HEK293 (cell line): ENCODE measurements around the gene ILDR1.

ENCODE experiments used
- CTCF ChIA-PET: fragments of 350-600 bp; formaldehyde crosslinking; extraction: SDS; loops from one replicate; lab custom pipeline; 2021; ENCODE audit warnings: antibody characterized with exemption; lab: Yijun Ruan, JAX
- POLR2A ChIA-PET: fragments of 300-600 bp; formaldehyde crosslinking; extraction: SDS; loops from one replicate; lab custom pipeline; 2020; ENCODE audit warnings: antibody characterized with exemption, inconsistent platforms; lab: Yijun Ruan, JAX
- H3K27ac ChIP-seq: fragments of 200-500 bp; sonication (Bioruptor generic); 2 replicates; pipeline ENCODE4 v1.5.1; 2014; ENCODE audit warnings: low read depth, low read length, control low read depth, inconsistent platforms; ENCODE audit errors: extremely low read depth
- H3K36me3 ChIP-seq, 2 experiments: fragments of 200-500 bp in 1 of 2; sonication (Bioruptor generic) in 1 of 2; 1 replicate in 1 of 2; 2 replicates in 1 of 2; pipeline ENCODE4 v1.5.1; 2014 to 2017; ENCODE audit warnings: inconsistent platforms in 2 of 2, low read length in 2 of 2; ENCODE audit not compliant: control insufficient read depth in 2 of 2, insufficient read depth in 1 of 2
- H3K4me1 ChIP-seq: fragments of 200-500 bp; sonication (Bioruptor generic); 2 replicates; pipeline ENCODE4 v1.5.1; 2014; ENCODE audit warnings: mild to moderate bottlenecking, low read length, inconsistent platforms; ENCODE audit not compliant: control insufficient read depth, insufficient read depth
- H3K4me3 ChIP-seq: 2 replicates; pipeline ENCODE4 v1.5.1; 2011; ENCODE audit warnings: low read depth, mild to moderate bottlenecking, control low read depth, low read length, moderate library complexity
- H3K9me3 ChIP-seq: fragments of 200-500 bp; sonication (Bioruptor generic); 2 replicates; pipeline ENCODE4 v1.5.1; 2014; ENCODE audit warnings: low read depth, low read length, inconsistent platforms; ENCODE audit not compliant: control insufficient read depth, insufficient read depth
- HOXC10 ChIP-seq: sonication (generic); formaldehyde crosslinking; IDR thresholded peaks from 2 replicates; pipeline ENCODE4 v1.8.1; 2023; ENCODE audit warnings: mild to moderate bottlenecking, missing genetic modification reagents
- KLF7 ChIP-seq: fragments of 450-650 bp; formaldehyde crosslinking; IDR thresholded peaks from 2 replicates; pipeline ENCODE4 v1.5.1; 2016; ENCODE audit warnings: missing biosample characterization, missing genetic modification characterization, borderline replicate concordance
- OVOL3 ChIP-seq: fragments of 450-650 bp; formaldehyde crosslinking; IDR thresholded peaks from 2 replicates; pipeline ENCODE4 v1.5.1; 2016; ENCODE audit warnings: missing biosample characterization, missing genetic modification characterization
- SALL2 ChIP-seq: fragments of 450-650 bp; formaldehyde crosslinking; IDR thresholded peaks from 2 replicates; pipeline ENCODE4 v1.5.0; 2017; ENCODE audit warnings: missing biosample characterization, mild to moderate bottlenecking, missing genetic modification characterization, borderline replicate concordance
- SETDB1 ChIP-seq: IDR thresholded peaks from one replicate; pipeline ENCODE4 v1.6.1; 2017; ENCODE audit warnings: mild to moderate bottlenecking, low read length, moderate library complexity, mixed read lengths; ENCODE audit not compliant: insufficient read length
- TSHZ1 ChIP-seq: fragments of 450-650 bp; formaldehyde crosslinking; IDR thresholded peaks from 2 replicates; pipeline ENCODE4 v1.5.1; 2016; ENCODE audit warnings: missing biosample characterization, missing genetic modification characterization, borderline replicate concordance
- ZBTB10 ChIP-seq: fragments of 450-650 bp; formaldehyde crosslinking; IDR thresholded peaks from 2 replicates; pipeline ENCODE4 v1.5.1; 2016; ENCODE audit warnings: missing biosample characterization, missing genetic modification characterization
- ZBTB11 ChIP-seq: fragments of 450-650 bp; formaldehyde crosslinking; conservative IDR thresholded peaks from 2 replicates; pipeline ENCODE4 v1.5.1; 2016; ENCODE audit warnings: low read depth, missing biosample characterization, missing genetic modification characterization
- ZBTB7A ChIP-seq: fragments of 450-650 bp; formaldehyde crosslinking; IDR thresholded peaks from 2 replicates; pipeline ENCODE4 v1.5.1; 2016; ENCODE audit warnings: low read depth, missing biosample characterization, missing genetic modification characterization
- ZBTB8A ChIP-seq: fragments of 450-650 bp; formaldehyde crosslinking; IDR thresholded peaks from 2 replicates; pipeline ENCODE4 v1.5.1; 2016; ENCODE audit warnings: missing biosample characterization, missing genetic modification characterization
- ZNF114 ChIP-seq: fragments of 450-650 bp; formaldehyde crosslinking; IDR thresholded peaks from 2 replicates; pipeline ENCODE4 v1.5.0; 2017; ENCODE audit warnings: missing biosample characterization, missing genetic modification characterization
- ZNF211 ChIP-seq: fragments of 450-650 bp; formaldehyde crosslinking; IDR thresholded peaks from 2 replicates; pipeline ENCODE4 v1.5.1; 2016; ENCODE audit warnings: low read depth, missing biosample characterization, missing genetic modification characterization
- ZNF274 ChIP-seq, 2 experiments: fragments of 200-500 bp in 1 of 2; fragments of 450-650 bp in 1 of 2; sonication (Bioruptor generic) in 1 of 2; formaldehyde crosslinking in 1 of 2; IDR thresholded peaks; 2 replicates each; pipeline versions ENCODE4 v1.5.1 to v1.6.1; 2014 to 2016; ENCODE audit warnings: borderline replicate concordance in 1 of 2, inconsistent platforms in 1 of 2, low read length in 1 of 2, missing biosample characterization in 1 of 2, missing genetic modification characterization in 1 of 2
- ZNF280D ChIP-seq: fragments of 450-650 bp; formaldehyde crosslinking; IDR thresholded peaks from 2 replicates; pipeline ENCODE4 v1.5.1; 2016; ENCODE audit warnings: missing biosample characterization, missing genetic modification characterization
- ZNF292 ChIP-seq: fragments of 450-650 bp; formaldehyde crosslinking; IDR thresholded peaks from 2 replicates; pipeline ENCODE4 v1.5.1; 2016; ENCODE audit warnings: low read depth, missing biosample characterization, missing genetic modification characterization, borderline replicate concordance
- ZNF354C ChIP-seq: fragments of 450-650 bp; formaldehyde crosslinking; IDR thresholded peaks from 2 replicates; pipeline ENCODE4 v1.5.1; 2016; ENCODE audit warnings: missing biosample characterization, missing genetic modification characterization, low read depth, borderline replicate concordance
- ZNF416 ChIP-seq: fragments of 450-650 bp; formaldehyde crosslinking; IDR thresholded peaks from 2 replicates; pipeline ENCODE4 v1.5.1; 2016; ENCODE audit warnings: missing biosample characterization, missing genetic modification characterization
- ZNF548 ChIP-seq: fragments of 450-650 bp; formaldehyde crosslinking; IDR thresholded peaks from 2 replicates; pipeline ENCODE4 v1.5.1; 2016; ENCODE audit warnings: missing biosample characterization, missing genetic modification characterization
- ZNF571 ChIP-seq: fragments of 450-650 bp; formaldehyde crosslinking; IDR thresholded peaks from 2 replicates; pipeline ENCODE4 v1.5.0; 2017; ENCODE audit warnings: missing biosample characterization, missing genetic modification characterization
- ZNF629 ChIP-seq: fragments of 450-650 bp; formaldehyde crosslinking; IDR thresholded peaks from 2 replicates; pipeline ENCODE4 v1.5.1; 2017; ENCODE audit warnings: missing biosample characterization, missing genetic modification characterization
- ZNF658 ChIP-seq: fragments of 450-650 bp; formaldehyde crosslinking; IDR thresholded peaks from 2 replicates; pipeline ENCODE4; 2016; ENCODE audit warnings: missing biosample characterization, missing genetic modification characterization
- ZNF670 ChIP-seq: fragments of 450-650 bp; formaldehyde crosslinking; IDR thresholded peaks from 2 replicates; pipeline ENCODE4 v1.5.1; 2016; ENCODE audit warnings: missing biosample characterization, missing genetic modification characterization, low read depth

Gene ILDR1

DNA sequence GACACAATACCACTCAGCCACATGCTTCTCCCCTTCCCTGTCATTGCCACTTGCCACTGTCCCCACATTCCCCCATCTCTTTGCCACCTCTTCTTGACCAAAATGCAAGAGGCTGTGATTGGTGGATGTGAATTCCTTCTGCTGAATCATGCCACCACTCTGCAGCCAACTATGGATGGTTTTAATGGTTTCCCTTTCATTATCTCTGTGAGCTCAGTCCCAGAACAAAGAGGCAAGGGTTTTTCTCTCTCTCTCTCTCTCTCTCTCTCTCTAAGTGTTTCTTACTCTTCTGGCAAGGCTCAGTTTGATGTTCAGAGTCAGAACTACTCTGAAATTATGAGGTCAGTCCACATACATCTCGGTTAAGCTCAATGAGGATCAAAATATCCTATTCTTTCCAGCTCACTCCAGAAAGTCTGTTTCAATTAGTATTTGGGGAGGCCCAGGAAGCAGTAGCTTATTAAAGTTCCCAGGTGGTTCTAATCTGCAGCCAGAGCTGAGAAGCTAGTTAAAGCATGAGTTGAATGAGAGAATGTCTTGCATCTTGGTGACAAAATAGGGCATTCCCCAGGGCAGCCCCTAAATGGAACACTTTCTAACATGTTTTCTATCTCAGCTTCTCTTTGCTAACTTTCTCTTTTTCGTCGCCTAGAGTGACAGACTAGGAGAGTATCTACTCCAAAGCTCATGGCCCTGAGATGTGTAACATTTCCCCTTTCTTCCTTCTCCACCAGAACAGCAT is 8.5 kb upstream of the ILDR1 start (continued):
- no peak for TF ChIP-seq ZBTB11
- no peak for TF ChIP-seq ZNF670 (tag by site-specific recombination)

DNA sequence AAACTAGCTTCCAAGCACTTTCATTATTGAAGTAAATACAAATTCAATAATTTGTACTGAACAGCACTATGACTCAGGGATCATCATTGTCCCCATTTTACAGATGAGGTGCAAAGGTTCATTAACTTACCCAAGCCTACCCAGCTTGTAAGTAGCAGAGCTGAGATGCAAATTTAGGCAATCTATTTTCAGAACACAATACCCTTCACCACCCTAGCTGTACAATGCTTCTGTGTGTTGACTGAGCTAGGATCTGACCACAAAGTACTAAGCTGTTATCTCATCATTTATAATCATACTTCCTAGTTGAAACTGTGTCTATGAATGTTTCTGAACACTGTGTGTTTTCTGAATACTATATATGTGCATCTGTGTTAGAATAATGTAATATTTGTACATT is 3.2 kb upstream of the ILDR1 start:
- Histone ChIP-seq H3K36me3 (no peaks in the 10 kb centered on the region), H3K9me3 (no peaks in the 10 kb centered on the region), H3K4me3 (no peak overlapping the region), H3K4me1 (no peaks in the 10 kb centered on the region), H3K27ac (no peak overlapping the region)
- TF ChIP-seq ZNF114 (tag by site-specific recombination) = no peak
- no peak for TF ChIP-seq ZNF629 (tag by site-specific recombination)
- TF ChIP-seq ZNF354C (tag by site-specific recombination) = no peak
- no peak for TF ChIP-seq ZNF211 (tag by site-specific recombination)
- TF ChIP-seq HOXC10 (CRISPR knock-in tag) = no peak
- no peak for TF ChIP-seq SETDB1
- TF ChIP-seq ZNF274 (IDR thresholded peaks at IDR 0.05; ENCODE audit: low read length) = no peak
- TF ChIP-seq ZNF274 (tag by site-specific recombination; IDR thresholded peaks at IDR 0.05; ENCODE audit: borderline replicate concordance) = no peak
- no peak for TF ChIP-seq TSHZ1
- no peak for TF ChIP-seq ZNF571 (tag by site-specific recombination)
- no peak for TF ChIP-seq ZNF280D (tag by site-specific recombination)
- no peak for TF ChIP-seq ZBTB7A (tag by site-specific recombination)
- TF ChIP-seq KLF7 (tag by site-specific recombination) = no peak
- TF ChIP-seq SALL2 (tag by site-specific recombination) = no peak
- TF ChIP-seq ZNF416 = no peak
- no peak for TF ChIP-seq ZBTB10 (tag by site-specific recombination)
- TF ChIP-seq OVOL3 (tag by site-specific recombination) = no peak
- no peak for TF ChIP-seq ZNF292 (tag by site-specific recombination)
- TF ChIP-seq ZBTB8A (tag by site-specific recombination) = no peak
- TF ChIP-seq ZNF548 (tag by site-specific recombination) = no peak
- no peak for TF ChIP-seq ZNF658
- POLR2A ChIA-PET = no interaction called here
- CTCF ChIA-PET = interaction anchor here (1.0 to 1.5 kb wide), 2 partner anchors 9 to 29 kb away, joined by 3 to 4 read pairs; no protein-coding TSS in a partner anchor
